Endodermal cell (in vitro differentiated cells): Measurements from ENCODE around the gene PARS2. TPM values are rescaled to one million over a fixed set of nuclear protein-coding genes. Genes with fewer than 3 reads are reported as not detected.

Source experiments
- DNase-seq: peaks from one replicate; pipeline ENCODE4 v3.0.0-alpha.2; 2017
- H3K27ac ChIP-seq: 2 replicates; pipeline ENCODE4 v1.5.1; 2013; ENCODE audit warnings: mild to moderate bottlenecking, low read depth, low read length, moderate library complexity
- H3K27me3 ChIP-seq: 2 replicates; pipeline ENCODE4 v1.6.1; 2013; ENCODE audit warnings: mild to moderate bottlenecking, low read length, moderate library complexity; ENCODE audit not compliant: insufficient read depth, control insufficient read depth, poor library complexity, severe bottlenecking
- H3K36me3 ChIP-seq: 2 replicates; pipeline ENCODE4 v1.7.0; 2013; ENCODE audit warnings: mild to moderate bottlenecking, low read length, moderate library complexity; ENCODE audit not compliant: control insufficient read depth, insufficient read depth
- H3K4me1 ChIP-seq: one replicate; pipeline ENCODE4 v1.7.0; 2013; ENCODE audit warnings: low read length; ENCODE audit not compliant: control insufficient read depth, insufficient read depth
- H3K4me3 ChIP-seq: 2 replicates; pipeline ENCODE4 v1.5.1; 2013; ENCODE audit warnings: mild to moderate bottlenecking, low read length, moderate library complexity
- H3K9ac ChIP-seq: 2 replicates; pipeline ENCODE4 v1.6.1; 2013; ENCODE audit warnings: mild to moderate bottlenecking, low read length, moderate library complexity; ENCODE audit not compliant: poor library complexity, severe bottlenecking; ENCODE audit errors: extremely low read depth
- H3K9me3 ChIP-seq: 2 replicates; pipeline ENCODE4 v1.6.1; 2013; ENCODE audit warnings: mild to moderate bottlenecking, low read length, moderate library complexity; ENCODE audit not compliant: control insufficient read depth
- H3K27ac Mint-ChIP-seq: 2 replicates; pipeline ENCODE4 v1.8.0; 2020; ENCODE audit warnings: mixed read lengths
- H3K27me3 Mint-ChIP-seq: 2 replicates; pipeline ENCODE4 v1.8.0; 2021; ENCODE audit warnings: mild to moderate bottlenecking, mixed read lengths; ENCODE audit not compliant: insufficient read depth
- H3K36me3 Mint-ChIP-seq: 2 replicates; pipeline ENCODE4 v1.8.0; 2020; ENCODE audit warnings: low read depth, mixed read lengths
- H3K4me1 Mint-ChIP-seq: 2 replicates; pipeline ENCODE4 v1.8.0; 2020; ENCODE audit warnings: mixed read lengths
- H3K4me3 Mint-ChIP-seq: 2 replicates; pipeline ENCODE4 v1.8.0; 2020; ENCODE audit warnings: mild to moderate bottlenecking, moderate library complexity, mixed read lengths
- H3K9me3 Mint-ChIP-seq: 2 replicates; pipeline ENCODE4 v1.8.0; 2020; ENCODE audit warnings: mild to moderate bottlenecking, mixed read lengths
- CTCF ChIP-seq: fragments of 200-600 bp; sonication (generic); conservative IDR thresholded peaks from 2 replicates; pipeline ENCODE4 v1.5.0; 2021; ENCODE audit warnings: antibody characterized with exemption, mild to moderate bottlenecking
- WGBS, 2 experiments: methylation state at CpG; one replicate each; pipeline versions ENCODE4 v1.1.5 to v1.1.7; 2013; ENCODE audit warnings: missing lambda C conversion rate in 2 of 2, mixed read lengths in 1 of 2; ENCODE audit not compliant: insufficient coverage in 1 of 2, insufficient read length in 1 of 2; 5-methylcytosine and 5-hydroxymethylcytosine counted together
- total RNA-seq, 2 donors: library from RNA; stranded (reverse); fragmentation: NEBNext Ultra II Directional in 1 of 2; extraction: Animal tissue kit (Norgen Biotek cat#: 25700) in 1 of 2; gene quantifications; 2 replicates in 1 of 2; 3 replicates in 1 of 2; pipeline ENCODE4 v1.2.1, GENCODE V29; 2021

The PARS2 gene
- total RNA-seq, 2 donors from 2014 or later: 8.9 to 9.1 TPM

DNA sequence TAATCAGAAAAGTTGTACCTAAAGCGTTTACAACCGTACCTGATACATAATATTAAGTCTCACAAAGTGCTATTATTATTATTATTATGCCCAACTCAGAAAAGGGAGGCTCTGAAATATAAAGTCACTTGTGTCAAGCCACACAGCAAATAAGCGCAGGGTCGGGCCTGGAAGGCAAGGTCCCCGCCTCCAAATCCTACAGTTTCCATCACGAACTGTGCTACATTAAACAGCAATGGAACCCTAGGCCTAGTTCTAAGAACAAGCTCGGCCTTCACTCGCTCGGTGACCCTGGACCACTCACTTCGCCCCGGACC lies 549 bp downstream of the PARS2 start:
- Histone ChIP-seq H3K9me3 (no peaks in the 10 kb centered on the region), H3K4me1 (peaks cover 10% of the 10 kb centered on the region), H3K36me3 (no peaks in the 10 kb centered on the region), H3K4me3 (peak overlapping the region; percentile 96), H3K27me3 (no peaks in the 10 kb centered on the region), H3K9ac (peak overlapping the region; percentile 70), H3K27ac (no peak overlapping the region)
- Mint-ChIP-seq H3K27ac (peak overlapping the region; percentile 96), H3K27me3 (no peaks in the 10 kb centered on the region), H3K4me1 (peaks cover 30% of the 10 kb centered on the region), H3K4me3 (peak overlapping the region; percentile 93), H3K9me3 (no peaks in the 10 kb centered on the region), H3K36me3 (no peaks in the 10 kb centered on the region)
- TF ChIP-seq CTCF: no peak
- 0 to 3% methylated on average over 8 to 11 of the region's 11 CpGs for WGBS, 2 experiments
- DNase-seq: no peak

DNA sequence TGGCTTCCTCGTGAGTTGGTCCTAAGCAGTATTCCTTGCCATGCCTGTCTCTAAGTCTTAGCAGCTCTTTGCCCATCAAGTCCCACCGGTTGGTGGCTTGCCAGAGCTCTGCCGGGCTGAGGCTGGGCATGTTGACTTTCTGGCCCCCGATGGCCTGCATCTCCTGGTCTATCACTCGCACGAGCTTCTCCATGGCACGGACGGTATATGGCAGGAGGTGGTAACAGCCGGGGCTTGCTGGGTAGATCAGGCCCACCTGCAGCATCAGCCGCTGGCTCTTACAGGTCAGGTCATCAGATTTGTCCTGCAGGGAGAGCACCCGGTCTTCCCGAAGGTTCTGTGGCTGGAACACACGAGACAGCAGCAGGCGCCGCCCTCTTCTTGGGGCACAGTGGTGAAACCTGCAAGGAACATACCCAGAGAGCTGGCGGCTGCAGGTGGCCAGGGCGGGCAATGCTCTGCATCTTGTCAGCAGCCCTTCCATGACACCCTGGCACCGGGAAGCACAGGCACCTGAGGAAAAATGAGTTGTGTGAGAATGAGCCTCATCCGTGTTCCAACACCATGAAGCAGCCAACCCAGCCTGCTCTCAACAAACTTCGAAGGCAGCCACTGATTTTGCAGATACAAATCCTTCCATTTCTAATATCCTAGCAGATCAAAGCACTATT lies 5.5 kb downstream of the PARS2 start:
- Histone ChIP-seq H3K27me3 (no peaks in the 10 kb centered on the region), H3K27ac (no peak overlapping the region), H3K4me3 (no peak overlapping the region), H3K9me3 (no peaks in the 10 kb centered on the region), H3K36me3 (peaks cover 13% of the 10 kb centered on the region), H3K4me1 (peaks cover 5% of the 10 kb centered on the region), H3K9ac (no peak overlapping the region)
- Mint-ChIP-seq H3K4me1 (peaks cover 5% of the 10 kb centered on the region), H3K9me3 (no peaks in the 10 kb centered on the region), H3K27me3 (no peaks in the 10 kb centered on the region), H3K36me3 (peaks cover 22% of the 10 kb centered on the region), H3K27ac (no peak overlapping the region), H3K4me3 (no peak overlapping the region)
- 95 to 97% methylated on average over 13 to 20 of the region's 20 CpGs for whole genome bisulfite sequencing, 2 experiments
- no peak for TF ChIP-seq CTCF
- DNase-seq: no peak

DNA sequence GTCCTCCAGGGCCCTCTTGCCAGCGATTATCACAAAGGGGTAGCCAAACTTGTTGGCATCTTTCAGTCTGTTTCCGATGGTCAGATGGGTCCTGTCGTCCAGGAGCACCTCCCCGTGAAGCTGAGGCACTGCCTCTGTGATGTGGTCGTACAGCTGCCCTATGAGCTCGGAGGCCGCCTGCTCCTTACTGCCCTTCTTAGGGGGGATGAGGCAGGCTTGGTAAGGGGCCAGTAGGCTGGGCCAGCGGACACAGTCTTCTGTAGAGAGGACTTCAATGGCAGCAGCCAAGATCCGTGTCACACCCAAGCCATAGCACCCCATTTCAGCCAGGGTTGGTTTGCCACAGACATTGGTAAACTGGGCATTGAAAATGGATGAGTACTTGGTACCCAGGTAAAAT lies 6.5 kb downstream of the PARS2 start:
- no peak overlapping the region for H3K27ac ChIP-seq
- H3K9me3 ChIP-seq: no peaks in the 10 kb centered on the region
- H3K27me3 ChIP-seq: no peaks in the 10 kb centered on the region
- H3K9me3 Mint-ChIP-seq: no peaks in the 10 kb centered on the region
- H3K9ac ChIP-seq: no peak overlapping the region
- H3K27me3 Mint-ChIP-seq: no peaks in the 10 kb centered on the region
- peaks cover 13% of the 10 kb centered on the region for H3K36me3 ChIP-seq
- 95 to 99% methylated on average over 8 to 9 of the region's 9 CpGs for WGBS, 2 experiments
- no peak overlapping the region for H3K4me3 Mint-ChIP-seq
- no peak overlapping the region for H3K27ac Mint-ChIP-seq
- H3K4me3 ChIP-seq: no peak overlapping the region
- H3K4me1 Mint-ChIP-seq: no peaks in the 10 kb centered on the region
- H3K4me1 ChIP-seq: no peaks in the 10 kb centered on the region
- no peak for TF ChIP-seq CTCF
- DNase-seq: no peak
- peaks cover 22% of the 10 kb centered on the region for H3K36me3 Mint-ChIP-seq
